COLO668 (cell line): Measurements from ENCODE around the gene COG3.

Experiments
- DNase-seq: peaks from one replicate; lab custom pipeline; 2025; ENCODE audit not compliant: unreplicated experiment; lab: John Stamatoyannopoulos, UW

Gene COG3

DNA sequence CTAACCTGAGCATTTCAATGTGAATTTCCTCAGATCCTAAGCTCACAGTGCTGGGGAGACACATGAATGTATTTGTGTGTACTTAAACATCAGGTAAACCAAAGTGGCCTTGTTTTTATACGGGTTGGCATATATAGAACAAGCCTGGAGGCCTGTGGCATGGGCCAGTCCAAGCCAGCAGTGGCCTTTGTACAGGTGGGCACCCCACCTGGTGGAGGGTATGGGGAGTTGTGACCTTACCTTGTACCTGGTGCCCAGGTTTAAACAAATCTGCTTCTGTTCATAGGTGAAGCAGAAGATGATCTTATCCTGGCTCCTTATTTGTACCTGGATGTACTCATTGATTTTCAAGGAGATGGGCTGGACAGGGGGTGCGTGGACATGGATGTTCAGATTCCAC lies 79.8 kb downstream of the COG3 start:
- no peak for DNase-seq

DNA sequence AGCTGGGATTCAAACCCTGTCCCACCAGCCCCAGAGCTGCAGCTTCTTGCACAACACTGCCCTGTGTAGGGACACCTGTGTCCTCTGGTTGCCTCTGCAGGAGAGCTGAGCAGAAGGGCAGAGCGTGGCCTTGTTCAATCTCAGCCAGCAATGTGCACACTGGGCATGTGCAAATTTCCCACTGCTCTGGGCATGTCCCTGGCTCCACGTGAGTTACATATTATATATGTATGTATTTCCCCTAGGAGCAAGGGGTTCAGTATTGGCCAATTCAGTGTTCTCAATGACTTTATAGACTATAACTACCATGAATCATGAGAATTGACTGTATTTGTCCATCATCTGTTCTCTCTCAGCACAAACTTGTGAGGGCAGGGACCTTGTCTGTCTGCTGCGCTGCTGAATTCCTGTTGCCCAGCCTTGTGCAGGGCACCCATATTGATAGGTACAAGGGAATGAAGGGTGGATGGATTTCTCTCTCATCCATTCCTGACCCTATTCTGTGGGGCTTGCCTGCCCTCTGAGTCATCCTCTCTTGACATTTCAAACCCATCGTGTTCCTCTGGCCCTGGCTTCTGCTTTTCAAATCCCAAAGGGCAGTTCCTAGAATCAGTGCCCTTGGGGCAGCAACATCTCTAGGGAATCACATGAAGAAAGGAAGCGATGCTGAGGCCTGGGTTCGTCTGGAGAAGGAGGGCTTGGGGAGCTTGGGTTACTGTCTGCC lies 81.1 kb downstream of the COG3 start:
- DNase-seq, result no peak

DNA sequence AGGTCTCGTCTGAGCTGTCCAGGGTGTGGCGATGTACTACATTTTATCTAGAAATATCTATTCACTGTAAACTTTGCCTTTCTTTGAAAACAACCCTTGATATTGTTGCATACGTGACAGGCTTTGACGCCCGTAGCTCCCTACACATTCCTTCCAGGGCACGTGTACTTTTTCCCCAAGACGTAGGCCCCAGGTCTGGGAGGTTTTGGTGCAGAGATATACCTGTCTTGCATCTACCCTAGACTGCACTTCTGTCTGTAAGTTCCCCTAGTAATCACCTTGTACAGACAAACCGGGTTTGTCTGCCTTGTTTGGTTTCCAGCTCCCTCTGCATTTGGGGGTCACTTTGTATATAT lies 81.6 kb downstream of the COG3 start:
- DNase-seq, result no peak

DNA sequence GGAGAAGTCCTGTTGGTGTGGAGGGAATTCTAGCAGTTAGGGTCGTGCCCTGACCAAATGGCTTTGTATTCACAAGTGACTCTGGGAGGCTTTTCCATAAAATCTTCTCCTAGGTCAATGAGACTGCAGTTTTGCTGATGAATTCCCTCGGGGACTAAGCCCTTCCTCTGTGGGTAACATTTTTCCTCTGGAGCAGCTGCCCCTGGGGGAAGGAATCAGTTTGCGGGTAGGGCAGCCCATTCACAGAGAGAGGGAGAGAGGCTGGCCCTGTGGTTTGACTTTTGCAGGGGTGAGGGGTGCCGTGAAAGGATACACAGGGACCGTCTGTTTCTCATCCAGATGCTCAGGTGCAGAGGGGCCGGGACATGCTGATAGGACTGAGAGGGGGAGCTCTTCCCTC lies 83.5 kb downstream of the COG3 start:
- no peak for DNase-seq

DNA sequence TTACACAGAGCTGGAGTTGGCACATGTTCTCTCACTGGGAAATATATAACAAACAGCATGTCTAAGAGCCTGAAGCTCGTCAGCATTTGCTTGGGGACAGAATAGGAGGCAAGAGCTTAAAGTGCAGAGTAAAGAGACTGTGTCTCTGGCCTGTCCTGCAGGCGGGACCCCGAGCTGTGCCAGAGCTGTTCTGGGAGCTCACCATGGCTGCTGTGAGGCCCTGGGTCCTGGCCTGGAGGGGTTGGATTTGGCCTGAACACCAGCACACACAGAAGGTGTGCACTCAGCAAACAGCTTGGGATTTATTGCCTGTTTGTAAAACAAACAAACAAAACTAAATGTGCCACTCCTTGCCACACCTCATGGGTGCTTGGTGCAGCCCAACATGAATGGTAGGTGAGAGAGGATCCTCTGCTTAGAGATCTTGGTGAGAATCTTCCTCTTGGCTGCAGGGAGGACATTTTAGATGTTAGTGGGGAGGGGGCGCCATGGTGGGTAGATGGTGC lies 89.9 kb downstream of the COG3 start:
- no peak for DNase-seq

DNA sequence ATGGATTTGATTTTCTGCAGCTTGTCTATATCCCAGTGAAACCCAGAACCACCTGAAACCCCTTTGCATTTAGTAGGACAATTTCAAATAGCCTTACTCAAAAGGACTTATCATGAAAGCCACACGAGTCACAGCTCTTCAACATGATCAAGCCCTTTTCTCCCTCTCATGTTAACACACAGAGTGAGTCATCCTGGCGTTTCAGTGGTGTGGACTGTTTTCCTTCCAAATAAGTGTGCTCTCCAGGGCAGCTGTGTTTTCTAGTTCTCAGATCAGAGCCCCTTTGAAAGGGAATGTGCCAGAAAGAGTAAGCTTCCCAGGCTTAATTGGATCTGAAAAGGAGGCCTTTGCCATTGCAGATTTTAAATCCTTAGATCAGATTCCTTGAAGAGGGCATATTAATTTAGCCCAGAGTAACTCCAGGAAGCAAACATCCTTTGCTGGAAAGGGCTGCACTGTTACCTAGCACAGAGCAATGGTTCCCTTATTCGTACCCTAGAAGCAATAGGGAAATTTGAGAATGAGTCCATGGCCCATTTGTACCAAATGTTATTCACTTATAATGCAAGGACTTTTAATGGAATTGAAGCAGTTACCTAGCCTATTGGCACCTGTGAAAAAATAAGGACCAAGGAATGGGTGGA lies 99.5 kb downstream of the COG3 start:
- peak; percentile 67 for DNase-seq

DNA sequence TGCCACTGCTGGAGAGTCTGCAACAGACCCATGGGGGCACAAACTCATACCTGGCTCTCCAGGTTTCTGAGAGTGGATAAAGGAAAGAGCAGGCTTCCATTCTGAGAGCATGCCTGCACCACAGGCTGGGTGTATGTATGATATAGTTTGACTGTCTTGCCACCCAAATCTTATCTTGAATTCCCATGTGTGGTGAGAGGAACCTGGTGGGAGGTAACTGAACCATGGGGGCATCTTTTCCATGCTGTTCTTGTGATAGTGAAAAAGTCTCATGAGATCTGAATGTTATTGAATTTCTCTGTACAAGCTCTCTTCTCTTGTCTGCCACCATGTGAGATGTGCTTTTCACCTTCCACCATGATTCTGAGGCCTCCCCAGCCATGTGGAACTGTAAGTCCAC lies 100.6 kb downstream of the COG3 start:
- no peak for DNase-seq

DNA sequence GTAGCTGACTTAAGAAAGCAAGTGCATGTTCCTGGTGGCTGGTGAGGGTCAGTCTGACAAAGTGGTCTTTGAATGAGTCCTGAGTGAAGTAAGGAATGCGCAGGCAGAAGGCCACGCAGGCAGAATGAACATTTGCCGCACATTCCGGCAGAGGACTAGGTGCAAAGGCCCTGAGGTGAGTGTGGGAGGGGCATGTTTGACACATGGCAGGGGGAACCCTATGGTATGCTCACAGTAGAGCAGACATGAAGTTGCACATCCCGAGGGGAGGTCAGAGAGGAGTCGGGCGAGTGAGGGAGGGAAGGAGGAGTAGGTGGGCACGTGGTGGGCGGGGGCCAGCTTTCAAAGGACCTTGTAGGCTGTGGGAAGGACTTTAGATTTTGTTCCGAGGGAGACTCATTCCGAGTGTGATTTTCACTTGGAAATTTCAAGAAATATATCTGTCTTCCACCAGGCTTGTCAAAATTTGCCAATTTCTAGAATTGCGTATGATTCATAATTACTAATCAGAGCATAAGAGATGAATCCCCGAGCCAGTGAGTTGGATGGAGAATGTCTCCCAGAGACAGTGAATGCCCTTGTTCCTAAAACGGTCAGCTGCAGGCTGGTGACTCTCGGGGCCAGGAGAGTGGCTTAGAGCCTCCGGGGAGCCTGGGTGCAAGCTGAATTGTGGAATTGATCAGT lies 110.5 kb downstream of the COG3 start:
- DNase-seq, result no peak

DNA sequence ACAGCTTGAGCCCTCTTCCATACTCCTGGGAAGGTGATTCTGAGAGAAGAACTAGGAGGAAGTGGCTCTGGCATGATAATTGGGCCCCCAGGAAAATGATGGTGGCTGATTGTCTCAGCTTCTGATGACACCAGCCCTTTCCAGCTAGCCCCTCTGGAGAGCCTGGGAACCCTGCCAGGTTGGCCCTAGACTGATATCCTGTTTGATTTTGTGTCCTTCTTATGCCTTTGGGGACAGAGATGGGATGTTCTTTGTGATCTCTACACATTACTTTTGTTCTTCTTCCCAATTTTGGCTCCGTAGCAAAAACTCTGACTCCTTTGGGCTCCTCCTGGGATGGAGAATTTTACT lies 111.1 kb downstream of the COG3 start:
- DNase-seq, result peak; percentile 23

DNA sequence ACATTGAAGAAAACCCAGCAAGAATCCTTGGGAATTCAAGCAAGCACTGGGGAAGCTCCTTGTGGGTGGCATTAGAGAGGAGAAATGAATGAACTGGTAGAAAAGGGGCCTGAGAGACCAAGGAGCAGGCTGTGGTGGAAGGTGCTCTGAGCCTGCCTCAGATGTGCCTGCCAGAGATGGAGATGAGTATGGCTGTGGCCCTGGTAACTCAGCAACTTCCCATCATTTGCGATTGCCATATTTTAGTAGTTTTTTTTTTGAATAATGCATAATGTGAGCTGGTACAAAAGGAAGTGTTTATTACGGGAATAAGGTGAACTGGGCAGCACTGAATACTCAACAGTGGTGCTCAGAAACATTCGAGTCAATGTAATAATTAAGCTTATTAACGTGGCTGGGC lies 111.7 kb downstream of the COG3 start:
- no peak for DNase-seq

DNA sequence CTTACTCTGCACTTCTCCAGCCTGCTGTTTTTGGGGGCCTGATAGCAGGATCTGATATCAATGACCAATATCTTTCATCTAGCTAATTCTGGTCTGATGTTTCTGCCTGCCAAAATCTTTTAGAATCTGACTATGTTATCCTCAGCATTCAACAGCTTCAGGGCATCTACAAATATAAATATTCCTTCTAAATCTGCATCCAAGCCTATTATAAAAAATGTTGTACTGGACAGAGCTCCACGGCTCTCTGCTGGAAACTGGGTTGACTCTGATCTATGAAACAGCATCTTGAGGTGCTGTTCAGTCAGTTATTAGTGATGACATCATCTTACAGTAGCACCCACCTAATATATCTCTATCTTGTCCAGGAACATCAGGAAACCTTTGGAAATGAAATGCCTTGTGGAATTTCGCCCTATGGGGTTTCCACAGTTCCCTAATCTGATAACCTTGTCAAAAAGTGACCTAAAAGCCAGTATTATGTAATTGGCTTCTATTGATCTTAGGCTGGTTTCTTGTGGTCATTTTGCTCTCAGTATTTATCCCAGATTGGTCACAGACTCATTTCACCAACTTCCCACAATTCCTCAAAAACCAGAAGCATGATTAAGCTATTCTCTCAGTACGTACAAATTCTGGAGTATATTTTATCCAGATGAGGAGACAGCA lies 117.8 kb downstream of the COG3 start:
- DNase-seq, result no peak

DNA sequence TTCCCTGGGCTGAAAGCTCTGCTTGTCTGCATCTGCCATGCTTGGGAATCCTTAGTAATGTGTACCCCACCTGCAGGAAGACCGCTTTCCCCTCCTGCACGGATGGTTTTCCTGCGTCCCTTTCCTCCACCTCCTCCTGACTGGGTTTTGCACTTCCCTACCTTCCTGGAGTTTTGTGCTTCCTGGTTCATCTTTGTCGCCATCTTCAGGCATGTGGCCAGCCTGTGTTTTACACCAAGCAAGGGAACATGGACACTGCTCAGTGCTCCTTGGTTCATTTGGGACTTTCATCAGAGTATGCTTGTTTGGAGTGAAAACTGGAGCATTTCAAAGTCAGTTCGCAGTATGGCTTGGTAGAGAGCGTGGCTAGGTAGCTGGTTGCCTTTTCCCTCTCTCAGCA lies 120.1 kb downstream of the COG3 start:
- no peak for DNase-seq
